Fibroblast of lung (primary cell): Measurements from ENCODE around the gene CNIH1.

Experiments
- CTCF ChIP-seq, 2 donors: IDR thresholded peaks in 1 of 2; conservative IDR thresholded peaks in 1 of 2; 1 replicate in 1 of 2; 2 replicates in 1 of 2; pipeline ENCODE4 v1.5.1; 2011 to 2012; ENCODE audit warnings: low read length in 2 of 2, control low read depth in 1 of 2, inconsistent platforms in 1 of 2, low read depth in 1 of 2, mild to moderate bottlenecking in 1 of 2
- EZH2 ChIP-seq: IDR thresholded peaks from 2 replicates; pipeline ENCODE4 v1.5.1; 2012; ENCODE audit warnings: low read length, control low read depth, mild to moderate bottlenecking; ENCODE audit errors: missing control alignments

DNA sequence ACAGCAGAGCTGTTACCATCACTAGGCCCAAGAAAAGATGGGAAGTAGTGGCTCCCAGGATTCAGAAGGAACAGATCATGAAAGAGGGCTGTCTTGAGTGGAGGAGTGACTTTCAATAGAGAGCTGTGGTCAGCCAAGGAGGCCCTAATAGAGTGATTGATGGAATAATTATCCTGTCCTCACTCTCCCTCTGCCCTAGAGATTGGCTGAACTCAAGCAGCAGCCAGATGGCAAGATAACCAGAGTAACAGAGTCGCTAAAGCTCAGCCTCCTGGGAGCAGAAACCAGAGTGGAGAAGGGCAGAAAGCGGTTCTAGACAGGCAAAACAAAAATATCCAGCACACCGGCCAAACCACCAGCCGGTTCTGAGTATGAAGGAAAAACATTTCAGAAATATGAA, 24.5 kb upstream of the CNIH1 start:
- TF ChIP-seq CTCF (conservative IDR thresholded peaks at IDR 0.05 in 1 of 2, IDR thresholded peaks at IDR 0.05 in 1 of 2; ENCODE audit: low read depth in 1 of 2, low read length in 2 of 2) (no peak), EZH2 (no peak)
